Fibroblast of lung (primary cell): ENCODE data around the gene BCAR1. TPM values are rescaled to one million over a fixed set of nuclear protein-coding genes. Genes with fewer than 3 reads are reported as not detected.

Experiments used
- DNase-seq, 2 donors: peaks; one replicate each; pipeline versions ENCODE4 v3.0.0 to v3.0.0-alpha.2; 2010; ENCODE audit warnings: low read depth in 2 of 2
- H2AFZ ChIP-seq: 2 replicates; pipeline ENCODE4 v1.5.1; 2012; ENCODE audit warnings: low read length, control low read depth, inconsistent platforms
- H3K27ac ChIP-seq: 2 replicates; pipeline ENCODE4 v1.5.1; 2011; ENCODE audit warnings: low read length, control low read depth; ENCODE audit not compliant: insufficient read depth
- H3K27me3 ChIP-seq: 2 replicates; pipeline ENCODE4 v1.5.1; 2011; ENCODE audit warnings: mild to moderate bottlenecking, low read length; ENCODE audit not compliant: control insufficient read depth, insufficient read depth
- H3K36me3 ChIP-seq: 2 replicates; pipeline ENCODE4 v1.5.1; 2011; ENCODE audit warnings: low read length; ENCODE audit not compliant: control insufficient read depth, insufficient read depth
- H3K4me1 ChIP-seq: 2 replicates; pipeline ENCODE4 v1.5.1; 2011; ENCODE audit warnings: low read length; ENCODE audit not compliant: control insufficient read depth, insufficient read depth; ENCODE audit errors: extremely low read depth
- H3K4me2 ChIP-seq: 2 replicates; pipeline ENCODE4 v1.5.1; 2011; ENCODE audit warnings: low read length, control low read depth; ENCODE audit not compliant: insufficient read depth; ENCODE audit errors: extremely low read depth
- H3K4me3 ChIP-seq, 4 experiments: fragments of 200-600 bp in 1 of 4; sonication (generic) in 1 of 4; replicated peaks in 1 of 4; 2 replicates each; pipeline ENCODE4 v1.5.1; 2011 to 2016; ENCODE audit warnings: low read length in 4 of 4, low read depth in 3 of 4, mild to moderate bottlenecking in 3 of 4, control low read depth in 2 of 4, inconsistent platforms in 1 of 4, mixed read lengths in 1 of 4; ENCODE audit not compliant: insufficient read depth in 1 of 4; ENCODE audit errors: control extremely low read depth in 1 of 4
- H3K79me2 ChIP-seq: 2 replicates; pipeline ENCODE4 v1.5.1; 2012; ENCODE audit warnings: mild to moderate bottlenecking, low read length, inconsistent platforms; ENCODE audit not compliant: control insufficient read depth, insufficient read depth
- H3K9ac ChIP-seq: 2 replicates; pipeline ENCODE4 v1.5.1; 2011; ENCODE audit warnings: mild to moderate bottlenecking, low read length, control low read depth; ENCODE audit not compliant: insufficient read depth
- H3K9me3 ChIP-seq: 2 replicates; pipeline ENCODE4 v1.5.1; 2012; ENCODE audit warnings: low read depth, low read length; ENCODE audit not compliant: control insufficient read depth, insufficient read depth
- H4K20me1 ChIP-seq: 2 replicates; pipeline ENCODE4 v1.5.1; 2011; ENCODE audit warnings: low read length; ENCODE audit not compliant: control insufficient read depth, insufficient read depth; ENCODE audit errors: extremely low read depth
- EZH2 ChIP-seq: IDR thresholded peaks from 2 replicates; pipeline ENCODE4 v1.5.1; 2012; ENCODE audit warnings: low read length, control low read depth, mild to moderate bottlenecking; ENCODE audit errors: missing control alignments
- polyA plus RNA-seq, 2 donors: library from polyadenylated mRNA; depleted of rRNA in 1 of 2; stranded (reverse) in 1 of 2; unstranded in 1 of 2; fragments of >200 nt; gene quantifications; 2 replicates each; pipeline ENCODE4 v1.2.1, GENCODE V29; 2011 to 2012; ENCODE audit warnings: missing spikeins in 1 of 2
- total RNA-seq: library from RNA; depleted of rRNA; stranded (reverse); fragments of >200 nt; gene quantifications from 2 replicates; pipeline ENCODE4 v1.2.1, GENCODE V29; 2014
- TF ChIP-seq, protein P1 (sequence below), 2 donors: IDR thresholded peaks in 1 of 2; conservative IDR thresholded peaks in 1 of 2; 1 replicate in 1 of 2; 2 replicates in 1 of 2; pipeline ENCODE4 v1.5.1; 2011 to 2012; ENCODE audit warnings: low read length in 2 of 2, control low read depth in 1 of 2, inconsistent platforms in 1 of 2, low read depth in 1 of 2, mild to moderate bottlenecking in 1 of 2

BCAR1 gene
- total and polyA plus RNA-seq, 2 donors (not counting 1 experiment from before 2014, with no cell fraction given) = 36.8 to 66.5 TPM

GRCh38 chr16:75193265-75193650 is 58.2 kb downstream of the BCAR1 start:
- peaks cover 14% of the 10 kb centered on the region for H3K27me3 ChIP-seq
- no peak overlapping the region for H3K4me3 ChIP-seq
- no peak overlapping the region for H3K9ac ChIP-seq
- TF ChIP-seq, protein P1, sequence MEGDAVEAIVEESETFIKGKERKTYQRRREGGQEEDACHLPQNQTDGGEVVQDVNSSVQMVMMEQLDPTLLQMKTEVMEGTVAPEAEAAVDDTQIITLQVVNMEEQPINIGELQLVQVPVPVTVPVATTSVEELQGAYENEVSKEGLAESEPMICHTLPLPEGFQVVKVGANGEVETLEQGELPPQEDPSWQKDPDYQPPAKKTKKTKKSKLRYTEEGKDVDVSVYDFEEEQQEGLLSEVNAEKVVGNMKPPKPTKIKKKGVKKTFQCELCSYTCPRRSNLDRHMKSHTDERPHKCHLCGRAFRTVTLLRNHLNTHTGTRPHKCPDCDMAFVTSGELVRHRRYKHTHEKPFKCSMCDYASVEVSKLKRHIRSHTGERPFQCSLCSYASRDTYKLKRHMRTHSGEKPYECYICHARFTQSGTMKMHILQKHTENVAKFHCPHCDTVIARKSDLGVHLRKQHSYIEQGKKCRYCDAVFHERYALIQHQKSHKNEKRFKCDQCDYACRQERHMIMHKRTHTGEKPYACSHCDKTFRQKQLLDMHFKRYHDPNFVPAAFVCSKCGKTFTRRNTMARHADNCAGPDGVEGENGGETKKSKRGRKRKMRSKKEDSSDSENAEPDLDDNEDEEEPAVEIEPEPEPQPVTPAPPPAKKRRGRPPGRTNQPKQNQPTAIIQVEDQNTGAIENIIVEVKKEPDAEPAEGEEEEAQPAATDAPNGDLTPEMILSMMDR (conservative IDR thresholded peaks at IDR 0.05 in 1 of 2, IDR thresholded peaks at IDR 0.05 in 1 of 2; ENCODE audit: low read depth in 1 of 2, low read length in 2 of 2) = no peak
- no peak for TF ChIP-seq EZH2
- H3K36me3 ChIP-seq = no peaks in the 10 kb centered on the region
- H3K27ac ChIP-seq = no peak overlapping the region
- no peaks in the 10 kb centered on the region for H3K9me3 ChIP-seq
- H4K20me1 ChIP-seq = no peaks in the 10 kb centered on the region
- H3K4me2 ChIP-seq = no peak overlapping the region
- peaks cover 4% of the 10 kb centered on the region for H3K4me1 ChIP-seq
- DNase-seq = no peak
- H2AFZ ChIP-seq = no peak overlapping the region
- no peaks in the 10 kb centered on the region for H3K79me2 ChIP-seq

DNA sequence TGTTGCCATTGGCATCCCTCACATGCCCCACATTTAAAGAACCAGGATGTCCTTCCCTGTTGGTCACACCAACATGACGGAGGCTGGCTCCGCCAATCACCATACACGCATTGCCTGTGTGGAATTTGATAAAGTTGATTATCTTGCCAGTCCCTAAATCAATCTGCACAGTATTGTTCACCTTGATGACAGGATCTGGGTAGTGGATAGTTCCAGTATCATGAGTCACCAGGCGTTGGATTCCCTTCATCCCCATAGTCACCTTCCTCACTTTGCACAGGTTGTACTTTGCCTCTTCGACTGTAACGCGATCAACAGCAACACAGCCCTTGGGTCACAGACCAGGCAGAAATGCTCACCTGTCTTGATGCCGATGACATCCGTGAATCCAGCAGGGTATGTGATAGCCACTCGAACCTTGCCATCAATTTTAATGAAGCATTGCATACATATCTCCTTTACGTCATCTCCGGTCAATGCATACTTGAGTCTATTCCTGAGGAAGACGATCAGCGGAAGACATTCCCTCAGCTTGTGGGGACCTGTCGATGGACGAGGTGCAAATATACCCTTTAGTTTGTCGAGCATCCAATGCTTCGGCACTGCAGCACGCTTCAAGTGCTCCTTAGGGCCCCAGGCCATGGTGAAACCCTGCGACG is 58.7 kb downstream of the BCAR1 start:
- Histone ChIP-seq H3K36me3 (no peaks in the 10 kb centered on the region), H3K4me2 (no peak overlapping the region), H3K9ac (no peak overlapping the region), H3K4me1 (peaks cover 1% of the 10 kb centered on the region), H3K79me2 (no peaks in the 10 kb centered on the region), H2AFZ (no peak overlapping the region), H3K27me3 (peaks cover 13% of the 10 kb centered on the region), H3K4me3 (no peak overlapping the region), H4K20me1 (no peaks in the 10 kb centered on the region), H3K9me3 (no peaks in the 10 kb centered on the region), H3K27ac (no peak overlapping the region)
- DNase-seq = no peak
- TF ChIP-seq EZH2 = no peak
- TF ChIP-seq, protein P1 (conservative IDR thresholded peaks at IDR 0.05 in 1 of 2, IDR thresholded peaks at IDR 0.05 in 1 of 2; ENCODE audit: low read depth in 1 of 2, low read length in 2 of 2) = no peak

DNA sequence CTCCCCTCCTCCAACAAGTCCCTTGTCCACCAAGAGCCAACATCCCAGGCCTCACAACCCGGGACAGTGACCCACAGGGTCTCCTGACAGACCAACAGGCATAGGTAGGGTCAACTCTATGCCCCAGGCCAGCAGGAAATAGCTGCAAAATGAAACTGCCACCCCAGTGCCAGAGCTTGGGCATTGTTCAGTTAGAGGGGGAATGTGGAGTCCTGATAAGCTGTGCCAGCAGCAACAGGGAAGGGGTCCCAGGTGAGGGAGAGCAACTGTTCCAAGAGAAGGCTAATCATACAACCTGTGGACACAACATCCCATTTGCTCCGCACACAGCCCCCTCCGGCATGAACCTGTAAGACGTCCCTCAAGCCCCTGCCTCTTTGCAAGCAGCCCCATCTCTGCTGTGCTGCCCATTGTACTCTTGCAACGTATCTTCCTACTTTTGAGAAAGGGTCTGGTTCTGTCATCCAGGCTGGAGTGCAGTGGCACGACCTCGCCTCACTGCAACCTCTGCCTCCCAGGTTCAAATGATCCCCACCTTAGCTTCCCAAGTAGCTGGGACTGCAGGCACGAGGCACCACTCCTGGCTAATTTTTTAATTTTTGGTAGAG is 61.7 kb downstream of the BCAR1 start:
- DNase-seq = no peak
- no peak for TF ChIP-seq EZH2
- TF ChIP-seq, protein P1 (conservative IDR thresholded peaks at IDR 0.05 in 1 of 2, IDR thresholded peaks at IDR 0.05 in 1 of 2; ENCODE audit: low read depth in 1 of 2, low read length in 2 of 2) = no peak
- H3K79me2 ChIP-seq = no peaks in the 10 kb centered on the region
- H2AFZ ChIP-seq = no peak overlapping the region
- H3K27ac ChIP-seq = no peak overlapping the region
- no peaks in the 10 kb centered on the region for H3K36me3 ChIP-seq
- H3K9me3 ChIP-seq = no peaks in the 10 kb centered on the region
- no peaks in the 10 kb centered on the region for H3K27me3 ChIP-seq
- no peak overlapping the region for H3K9ac ChIP-seq
- H3K4me3 ChIP-seq = no peak overlapping the region
- H3K4me1 ChIP-seq = no peaks in the 10 kb centered on the region
- no peaks in the 10 kb centered on the region for H4K20me1 ChIP-seq
- no peak overlapping the region for H3K4me2 ChIP-seq
